NCI-H2107 treated with DMSO at 0.1 percent for 48 hours (cell line): Measurements from ENCODE around the gene BMP2K.
"Not testable (repeated sequence)": the region's sequence is repeated elsewhere in the genome, so short reads cannot be mapped to it uniquely, and the experiment has no call there.

Source experiments
- DNase-seq: peaks from one replicate; lab custom pipeline; 2025; ENCODE audit not compliant: unreplicated experiment; lab: John Stamatoyannopoulos, UW

The BMP2K gene

DNA sequence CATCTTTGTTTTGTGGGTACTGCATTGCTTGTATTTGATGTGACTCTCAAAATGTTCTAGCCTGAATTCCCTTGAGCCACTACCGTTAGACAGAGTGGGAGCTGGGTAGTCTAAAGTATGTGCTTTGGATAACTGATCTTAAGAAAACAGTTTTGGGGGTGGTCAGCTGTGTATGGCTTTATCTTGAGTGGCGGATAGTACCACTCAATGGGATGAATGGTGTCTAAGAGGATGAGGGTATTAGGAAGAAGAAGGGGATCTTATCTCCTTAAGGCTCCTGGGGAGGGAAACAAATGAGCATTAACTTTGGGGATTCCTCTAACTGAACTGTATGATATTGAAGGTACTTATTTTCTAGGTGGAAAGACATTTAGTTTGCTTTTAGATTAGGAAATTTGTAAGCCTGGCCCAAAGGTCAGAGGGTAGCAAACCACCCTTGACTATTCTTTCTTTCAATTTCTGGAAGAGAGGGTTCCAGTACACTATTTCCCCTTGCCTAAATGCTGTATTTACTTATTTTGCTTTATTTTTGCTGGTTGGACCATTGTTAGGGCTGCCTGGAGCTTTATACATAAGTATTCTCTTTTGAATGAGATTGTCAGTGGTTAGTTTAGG is 11.3 kb downstream of the BMP2K start:
- no peak for DNase-seq

GRCh38 chr4:78788007-78788889 is 12.1 kb downstream of the BMP2K start:
- DNase-seq: no peak

DNA sequence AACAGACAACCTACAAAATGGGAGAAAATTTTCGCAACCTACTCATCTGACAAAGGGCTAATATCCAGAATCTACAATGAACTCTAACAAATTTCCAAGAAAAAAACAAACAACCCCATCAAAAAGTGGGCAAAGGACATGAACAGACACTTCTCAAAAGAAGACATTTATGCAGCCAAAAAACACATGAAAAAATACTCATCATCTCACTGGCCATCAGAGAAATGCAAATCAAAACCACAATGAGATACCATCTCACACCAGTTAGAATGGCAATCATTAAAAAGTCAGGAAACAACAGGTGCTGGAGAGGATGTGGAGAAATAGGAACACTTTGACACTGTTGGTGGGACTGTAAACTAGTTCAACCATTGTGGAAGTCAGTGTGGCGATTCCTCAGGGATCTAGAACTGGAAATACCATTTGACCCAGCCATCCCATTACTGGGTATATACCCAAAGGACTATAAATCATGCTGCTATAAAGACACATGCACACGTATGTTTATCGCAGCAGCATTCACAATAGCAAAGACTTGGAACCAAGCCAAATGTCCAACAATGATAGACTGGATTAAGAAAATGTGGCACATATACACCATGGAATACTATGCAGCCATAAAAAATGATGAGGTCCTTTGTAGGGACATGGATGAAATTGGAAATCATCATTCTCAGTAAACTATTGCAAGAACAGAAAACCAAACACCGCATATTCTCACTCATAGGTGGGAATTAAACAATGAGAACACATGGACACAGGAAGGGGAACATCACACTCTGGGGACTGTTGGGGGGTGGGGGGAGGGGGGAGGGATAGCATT is 19.7 kb downstream of the BMP2K start:
- not testable (repeated sequence) for DNase-seq

- DNase-seq: no peak
Observed at GRCh38 chr4:78796526-78796925, 20.4 kb downstream of the BMP2K start.

GRCh38 chr4:78797777-78798284 is 21.7 kb downstream of the BMP2K start:
- DNase-seq: no peak

- no peak for DNase-seq
Observed at GRCh38 chr4:78799551-78800495, 23.7 kb downstream of the BMP2K start.

DNA sequence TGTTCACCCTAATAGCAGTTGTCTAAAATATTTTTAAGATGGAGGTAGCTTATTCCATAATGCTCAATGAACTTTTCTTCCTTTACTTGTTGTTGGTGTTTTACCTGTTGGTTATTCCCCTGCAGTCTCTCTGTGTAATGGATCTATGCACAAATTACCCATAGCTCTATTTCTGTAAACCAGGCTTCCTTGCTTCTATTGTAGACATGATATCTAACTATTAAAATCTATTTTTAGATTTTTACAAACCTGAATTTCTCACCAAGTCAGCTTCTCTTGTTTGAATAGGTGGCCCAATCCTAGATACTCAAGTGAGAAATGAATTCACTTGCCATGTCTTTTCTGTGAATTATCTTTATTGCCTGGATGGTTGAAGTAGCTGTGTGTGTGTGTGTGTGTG is 24.8 kb downstream of the BMP2K start:
- DNase-seq: no peak

DNA sequence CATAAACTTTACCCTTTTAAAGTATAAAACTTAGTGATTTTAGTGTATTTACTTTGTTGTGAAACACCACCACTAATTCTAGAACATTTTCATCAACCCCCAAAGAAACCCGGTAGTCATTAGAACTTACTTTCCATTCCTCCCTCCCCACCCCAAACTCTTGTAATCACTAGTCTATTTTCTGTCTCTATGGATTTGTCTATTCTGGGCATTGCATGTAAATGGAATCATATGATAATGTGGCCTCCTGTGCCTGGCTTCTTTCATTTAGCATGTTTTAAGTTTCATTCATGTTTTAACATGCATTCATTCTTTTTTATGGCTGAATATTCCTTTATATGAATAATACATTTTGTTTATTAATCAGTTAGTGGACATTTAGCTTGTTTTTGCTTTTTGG is 27.8 kb downstream of the BMP2K start:
- DNase-seq: no peak

DNA sequence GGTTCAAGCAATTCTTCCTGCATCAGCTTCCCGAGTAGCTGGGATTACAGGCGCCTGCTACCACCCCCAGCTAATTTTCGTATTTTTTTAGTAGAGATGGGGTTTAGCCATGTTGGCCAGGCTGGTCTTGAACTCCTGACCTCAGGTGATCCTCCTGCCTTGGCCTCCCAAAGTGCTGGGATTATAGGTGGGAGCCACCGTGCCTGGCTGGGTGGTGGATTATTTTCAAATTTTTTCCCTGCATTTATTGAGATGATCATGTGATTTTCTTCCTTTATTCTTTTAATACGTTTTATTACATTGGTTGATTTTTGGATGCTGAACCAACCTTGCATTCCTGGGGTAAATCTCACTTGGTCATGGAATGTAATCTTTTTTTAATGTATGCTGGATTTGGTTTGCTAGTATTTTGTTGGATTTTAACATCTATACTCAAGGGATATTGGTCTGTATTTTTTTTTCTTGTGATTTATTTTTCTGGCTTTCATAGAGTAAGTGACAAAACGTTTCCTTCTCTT is 30.9 kb downstream of the BMP2K start:
- no peak for DNase-seq

GRCh38 chr4:78809295-78809694 is 33.1 kb downstream of the BMP2K start:
- no peak for DNase-seq

DNA sequence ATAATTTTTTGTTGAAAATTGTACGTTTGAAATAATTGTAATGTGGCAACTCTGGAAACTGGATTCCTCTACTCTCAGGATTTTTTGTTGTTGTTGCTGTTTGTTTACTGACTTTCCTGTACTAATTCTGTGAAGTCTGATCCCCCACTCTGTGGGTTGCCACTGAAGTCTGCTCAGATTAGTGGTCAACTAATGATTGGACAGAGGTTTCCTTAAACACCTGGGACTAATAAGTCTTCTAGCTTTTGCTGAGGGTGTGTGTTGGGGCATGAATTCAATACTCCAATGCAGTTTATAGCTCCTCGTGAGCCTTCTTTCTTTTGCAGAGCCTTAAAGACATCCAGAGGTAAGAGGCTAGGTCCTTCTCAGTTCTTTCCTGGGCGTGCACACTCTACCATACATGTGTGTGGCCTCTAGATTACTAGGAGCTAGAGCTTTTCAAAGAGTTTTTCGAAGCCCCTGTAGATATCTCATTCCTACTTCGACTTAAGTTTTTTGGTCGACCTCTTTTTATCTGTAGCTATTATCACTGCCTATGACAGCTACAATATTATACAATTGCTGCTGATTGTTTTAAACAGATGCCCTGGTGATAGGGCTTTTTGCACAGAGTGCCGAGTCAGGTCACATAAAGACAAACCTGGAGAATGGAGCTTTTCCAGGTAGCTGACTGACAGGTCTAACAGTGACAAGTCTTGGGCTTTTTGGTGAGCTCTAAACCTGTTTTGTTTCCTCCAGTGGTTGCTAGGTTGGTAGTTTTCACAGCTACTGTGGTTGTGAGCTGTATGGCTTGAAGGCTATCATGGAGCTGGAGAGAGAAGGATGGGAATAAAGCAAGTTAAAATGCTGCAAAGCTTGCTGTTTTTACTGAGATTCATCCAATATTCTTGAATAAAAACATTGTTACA is 34.0 kb downstream of the BMP2K start:
- no peak for DNase-seq

- no peak for DNase-seq
Observed at GRCh38 chr4:78811034-78811433, 34.9 kb downstream of the BMP2K start.

DNA sequence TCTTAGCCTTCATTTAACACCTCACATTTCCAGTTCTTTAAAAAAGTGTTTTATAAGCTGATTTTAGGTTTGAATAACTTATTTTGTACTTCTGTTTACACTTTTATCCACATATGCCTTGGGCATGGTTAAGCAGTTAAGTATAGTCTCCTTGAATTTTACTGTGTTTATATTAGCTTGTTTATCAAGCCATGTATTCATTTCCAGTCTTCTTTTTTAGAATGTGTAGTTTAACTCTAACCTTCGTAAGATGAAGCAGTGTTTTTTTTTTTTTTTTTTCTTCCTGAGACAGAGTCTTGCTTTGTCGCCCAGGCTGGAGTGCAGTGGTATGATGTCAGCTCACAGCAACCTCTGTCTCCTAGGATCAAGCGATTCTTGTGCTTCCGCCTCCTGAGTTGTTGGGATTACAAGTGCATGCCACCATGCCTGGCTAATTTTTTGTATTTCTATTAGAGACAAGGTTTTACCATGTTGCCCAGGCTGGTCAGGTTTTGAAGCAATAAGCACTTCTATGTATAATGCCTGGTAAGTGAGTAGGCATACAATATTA is 42.5 kb downstream of the BMP2K start:
- no peak for DNase-seq

GRCh38 chr4:78824001-78824400 is 47.9 kb downstream of the BMP2K start:
- no peak for DNase-seq

DNA sequence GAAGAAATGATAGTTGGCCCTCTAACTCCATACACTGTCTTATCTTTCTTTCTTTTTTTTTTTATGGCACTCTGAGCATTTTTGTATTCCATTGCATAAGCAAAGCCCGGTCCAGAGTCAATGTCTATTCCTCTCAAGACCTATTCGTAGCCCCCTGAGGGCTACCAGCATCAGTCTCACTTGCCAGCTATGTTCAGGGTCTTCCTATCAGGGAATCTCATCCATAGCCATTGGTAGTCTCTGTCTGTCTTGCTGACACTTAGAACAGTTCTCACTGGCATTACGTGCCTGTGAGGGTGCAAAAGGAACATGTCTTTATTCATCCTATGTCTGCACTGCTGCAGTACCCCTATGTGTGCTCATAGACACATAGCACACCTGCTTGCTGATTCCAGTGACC is 51.0 kb downstream of the BMP2K start:
- DNase-seq: no peak

DNA sequence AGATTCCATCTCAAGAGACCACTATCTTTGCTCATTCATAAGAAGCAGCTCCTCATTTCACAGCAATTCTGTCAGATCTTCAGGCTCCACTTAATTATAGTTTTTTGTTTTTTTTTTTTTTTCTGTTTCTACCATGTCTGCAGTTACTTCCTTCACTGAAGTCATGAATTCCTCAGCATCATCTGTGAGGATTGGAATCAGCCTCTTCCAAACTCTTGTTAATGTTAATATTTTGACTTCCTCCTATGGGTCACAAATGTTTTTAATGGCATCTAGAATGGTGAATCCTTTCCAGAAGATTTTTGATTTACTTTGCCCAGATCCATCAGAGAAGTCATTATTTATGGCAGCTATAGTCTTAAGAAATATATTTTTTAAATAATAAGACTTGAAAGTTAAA is 53.1 kb downstream of the BMP2K start:
- no peak for DNase-seq

DNA sequence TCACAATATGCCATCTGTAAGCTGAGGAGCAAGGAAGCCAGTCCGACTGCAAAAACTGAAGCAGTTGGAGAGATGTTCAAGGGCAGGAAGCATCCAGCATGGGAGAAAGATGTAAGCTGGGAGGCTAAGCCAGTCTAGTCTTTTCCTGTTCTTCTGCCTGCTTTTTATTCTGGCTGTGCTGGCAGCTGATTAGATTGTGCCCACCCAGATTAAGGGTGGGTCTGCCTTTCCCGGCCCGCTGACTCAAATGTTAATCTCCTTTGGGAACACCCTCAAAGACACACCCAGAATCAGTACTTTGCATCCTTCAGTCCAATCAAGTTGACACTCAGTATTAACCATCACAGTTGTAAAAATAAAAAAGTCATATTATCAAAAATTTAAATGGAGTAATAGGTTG is 63.5 kb downstream of the BMP2K start:
- not testable (repeated sequence) for DNase-seq

DNA sequence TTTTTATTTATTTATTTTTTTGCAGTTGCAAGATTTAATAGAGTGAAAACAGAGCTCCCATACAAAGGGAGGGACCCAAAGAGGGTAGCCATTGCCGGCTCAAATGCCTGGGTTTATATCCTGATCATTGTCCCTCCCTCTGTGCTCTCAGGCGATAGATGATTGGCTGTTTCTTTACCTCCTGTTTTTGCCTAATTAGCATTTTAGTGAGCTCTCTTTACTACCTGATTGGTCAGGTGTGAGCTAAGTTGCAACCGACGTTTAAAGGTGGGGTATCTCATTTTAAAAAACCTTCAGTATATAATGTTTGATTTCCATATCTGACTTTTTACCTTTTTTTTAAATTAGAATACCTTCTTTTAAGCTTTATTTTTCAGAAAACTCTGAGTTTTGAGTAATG is 64.1 kb downstream of the BMP2K start:
- DNase-seq: not testable (repeated sequence)

DNA sequence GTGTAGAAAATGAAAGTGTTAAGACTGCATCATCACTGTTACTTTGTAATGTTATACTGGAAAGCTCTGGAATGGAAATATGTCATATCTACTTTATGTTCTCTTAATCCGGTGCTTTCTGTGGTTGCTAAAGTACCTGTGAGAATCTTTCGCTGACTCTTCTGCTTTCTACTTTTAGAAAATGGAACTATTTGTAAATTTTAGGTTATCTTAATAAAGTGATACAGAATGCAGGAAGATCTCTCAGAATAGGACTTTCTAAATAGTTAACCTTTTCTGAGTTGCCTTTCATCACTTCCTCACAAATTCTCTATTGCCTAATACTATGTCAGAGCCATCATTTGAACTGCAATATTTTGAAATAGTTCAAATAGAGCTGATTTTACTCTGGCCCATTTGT is 69.3 kb downstream of the BMP2K start:
- DNase-seq: no peak
